ENCODE measurements around the gene TNFSF13. TPM values are rescaled to one million over a fixed set of nuclear protein-coding genes. Genes with fewer than 3 reads are reported as not detected.

Gene TNFSF13
- total RNA-seq, 1 experiment from 2014 or later: 46.4 TPM

DNA sequence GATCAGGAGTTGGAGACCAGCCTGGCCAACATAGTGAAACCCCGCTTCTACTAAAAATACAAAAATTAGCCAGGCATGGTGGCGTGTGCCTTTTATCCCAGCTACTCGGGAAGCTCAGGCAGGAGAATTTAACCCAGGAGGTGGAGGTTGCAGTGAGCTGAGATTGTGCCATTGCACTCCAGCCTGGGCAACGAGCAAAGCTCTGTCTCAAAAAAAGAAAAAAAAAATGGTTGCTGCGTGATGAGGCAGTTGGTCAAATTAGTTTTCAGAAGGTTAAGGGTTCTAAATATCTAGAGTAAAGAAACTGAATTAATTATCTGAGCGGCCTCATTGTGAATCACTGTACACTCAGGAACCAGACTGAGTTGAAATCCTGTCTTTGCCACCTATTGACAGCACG is 17.4 kb downstream of the TNFSF13 start:
- CTCF ChIA-PET: no interaction called here
- H3K9me3 ChIP-seq (ENCODE audit: insufficient read depth, low read depth): no peaks in the 10 kb centered on the region
- no peaks in the 10 kb centered on the region for H3K9me2 ChIP-seq (ENCODE audit: insufficient read depth)
- peak overlapping the region; percentile 93; the same call in 1 of the 2 replicates for H3K4me2 ChIP-seq
- peaks cover 54% of the 10 kb centered on the region for H4K20me1 ChIP-seq (ENCODE audit: insufficient read depth)
- H3K27me3 ChIP-seq (ENCODE audit: insufficient read depth, low read depth): no peaks in the 10 kb centered on the region
- H3K4me3 ChIP-seq: peak overlapping the region; percentile 91; the same call in 1 of the 2 replicates
- H3K27ac ChIP-seq: peak overlapping the region; percentile 59
- H3F3A ChIP-seq (ENCODE audit: insufficient read depth, low read depth): peaks cover 73% of the 10 kb centered on the region
- intact Hi-C loops (cut with micrococcal nuclease; ENCODE audit: unreplicated experiment): no loop called here
- peaks cover 35% of the 10 kb centered on the region for H3K36me3 ChIP-seq (ENCODE audit: low read depth)
- TF ChIP-seq CTCF (conservative IDR thresholded peaks at IDR 0.05): no peak
- TF ChIP-seq EZH2 (IDR thresholded peaks at IDR 0.05; ENCODE audit: low read depth): no peak
- H3K4me1 ChIP-seq (replicated peaks; ENCODE audit: insufficient read depth): peaks cover 55% of the 10 kb centered on the region
- POLR2A ChIA-PET (ENCODE audit: unreplicated experiment): interaction anchor here (0.7 kb wide), 1 partner anchor 100 kb away, joined by 6 read pairs; no protein-coding TSS in a partner anchor
- no TSS peak for BruUV-seq (replicated peaks)
- no peak for DNase-seq
- peaks cover 59% of the 10 kb centered on the region for H3K79me2 ChIP-seq (ENCODE audit: low read depth)
- H2AFZ ChIP-seq: no peak overlapping the region

GRCh38 chr17:7576432-7576937 is 17.9 kb downstream of the TNFSF13 start:
- H3K9me3 ChIP-seq (ENCODE audit: insufficient read depth, low read depth): no peaks in the 10 kb centered on the region
- peaks cover 55% of the 10 kb centered on the region for H3K4me1 ChIP-seq (replicated peaks; ENCODE audit: insufficient read depth)
- no peak for DNase-seq
- H3F3A ChIP-seq (ENCODE audit: insufficient read depth, low read depth): peaks cover 73% of the 10 kb centered on the region
- POLR2A ChIA-PET (ENCODE audit: unreplicated experiment): interaction anchor here (0.5 to 0.7 kb wide), 2 partner anchors 11 to 75 kb away, joined by 3 read pairs; no protein-coding TSS in a partner anchor
- no TSS peak for BruUV-seq (replicated peaks)
- TF ChIP-seq EZH2 (IDR thresholded peaks at IDR 0.05; ENCODE audit: low read depth) (no peak), CTCF (conservative IDR thresholded peaks at IDR 0.05) (no peak)
- intact Hi-C loops (cut with micrococcal nuclease; ENCODE audit: unreplicated experiment): no loop called here
- peaks cover 54% of the 10 kb centered on the region for H4K20me1 ChIP-seq (ENCODE audit: insufficient read depth)
- CTCF ChIA-PET: no interaction called here
- no peaks in the 10 kb centered on the region for H3K27me3 ChIP-seq (ENCODE audit: insufficient read depth, low read depth)
- no peak overlapping the region for H3K4me3 ChIP-seq
- peaks cover 35% of the 10 kb centered on the region for H3K36me3 ChIP-seq (ENCODE audit: low read depth)
- peaks cover 59% of the 10 kb centered on the region for H3K79me2 ChIP-seq (ENCODE audit: low read depth)
- H3K4me2 ChIP-seq: peak overlapping the region; percentile 93; the same call in 1 of the 2 replicates
- peak overlapping the region; percentile 59; the same call in 1 of the 2 replicates for H3K27ac ChIP-seq
- H3K9me2 ChIP-seq (ENCODE audit: insufficient read depth): no peaks in the 10 kb centered on the region
- no peak overlapping the region for H2AFZ ChIP-seq

DNA sequence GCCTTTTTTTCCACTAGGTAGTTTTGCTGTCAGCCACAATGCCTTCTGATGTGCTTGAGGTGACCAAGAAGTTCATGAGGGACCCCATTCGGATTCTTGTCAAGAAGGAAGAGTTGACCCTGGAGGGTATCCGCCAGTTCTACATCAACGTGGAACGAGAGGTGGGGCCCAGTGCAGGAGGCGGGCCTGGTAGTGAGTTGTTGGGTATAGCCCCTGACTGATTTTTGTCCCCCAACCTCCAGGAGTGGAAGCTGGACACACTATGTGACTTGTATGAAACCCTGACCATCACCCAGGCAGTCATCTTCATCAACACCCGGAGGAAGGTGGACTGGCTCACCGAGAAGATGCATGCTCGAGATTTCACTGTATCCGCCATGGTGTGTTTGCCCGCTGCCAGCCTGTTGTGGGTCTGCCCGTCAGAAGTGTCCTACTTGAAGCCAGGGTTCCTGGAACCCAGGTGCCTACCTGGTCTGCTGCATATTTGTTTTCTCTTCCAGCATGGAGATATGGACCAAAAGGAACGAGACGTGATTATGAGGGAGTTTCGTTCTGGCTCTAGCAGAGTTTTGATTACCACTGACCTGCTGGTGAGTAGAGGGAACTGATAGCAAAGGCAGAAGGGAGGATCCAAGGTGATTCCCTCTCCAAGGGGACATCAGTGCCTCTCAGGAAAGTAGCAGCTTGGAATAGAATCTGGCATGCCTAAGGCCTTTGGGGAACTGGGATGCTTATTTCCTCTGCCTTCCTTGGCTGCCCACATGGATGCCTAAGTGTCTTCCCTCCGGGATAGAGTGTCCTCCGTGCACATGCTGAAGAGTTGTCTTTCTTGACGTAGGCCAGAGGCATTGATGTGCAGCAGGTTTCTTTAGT is 19.0 kb downstream of the TNFSF13 start:
- Histone ChIP-seq H3K4me1 (replicated peaks; ENCODE audit: insufficient read depth) (peaks cover 55% of the 10 kb centered on the region), H3K9me2 (ENCODE audit: insufficient read depth) (no peaks in the 10 kb centered on the region), H3K9me3 (ENCODE audit: insufficient read depth, low read depth) (no peaks in the 10 kb centered on the region), H3K27ac (peak overlapping the region; percentile 88), H3K27me3 (ENCODE audit: insufficient read depth, low read depth) (no peaks in the 10 kb centered on the region), H3K79me2 (ENCODE audit: low read depth) (peaks cover 59% of the 10 kb centered on the region), H3K36me3 (ENCODE audit: low read depth) (peaks cover 35% of the 10 kb centered on the region), H3K4me3 (no peak overlapping the region), H3F3A (ENCODE audit: insufficient read depth, low read depth) (peaks cover 69% of the 10 kb centered on the region), H3K4me2 (peak overlapping the region; percentile 93; the same call in 1 of the 2 replicates), H4K20me1 (ENCODE audit: insufficient read depth) (peaks cover 54% of the 10 kb centered on the region), H2AFZ (no peak overlapping the region)
- TF ChIP-seq CTCF (conservative IDR thresholded peaks at IDR 0.05) (no peak), EZH2 (IDR thresholded peaks at IDR 0.05; ENCODE audit: low read depth) (no peak)
- no peak for DNase-seq
- intact Hi-C loops (cut with micrococcal nuclease; ENCODE audit: unreplicated experiment): no loop called here
- no TSS peak for BruUV-seq (replicated peaks)
- POLR2A ChIA-PET (ENCODE audit: unreplicated experiment): interaction anchor here (0.7 kb wide), 1 partner anchor 320 kb away, joined by 7 read pairs; no protein-coding TSS in a partner anchor
- CTCF ChIA-PET: interaction anchor here (0.5 kb wide), 1 partner anchor 12 kb away, joined by 3 read pairs; no protein-coding TSS in a partner anchor

Data from PC-9 (cell line).